Activated CD8-positive, alpha-beta memory T cell treated with anti-CD3 and anti-CD28 coated beads, Interleukin-2, amount 50 U/mL, for 1 hour (primary cell): ENCODE results near the gene DDX54.

Experiments
- DNase-seq: peaks from one replicate; pipeline ENCODE4 v3.0.0-alpha.2; 2020; ENCODE audit errors: extremely low read depth

DDX54 gene, protein sequence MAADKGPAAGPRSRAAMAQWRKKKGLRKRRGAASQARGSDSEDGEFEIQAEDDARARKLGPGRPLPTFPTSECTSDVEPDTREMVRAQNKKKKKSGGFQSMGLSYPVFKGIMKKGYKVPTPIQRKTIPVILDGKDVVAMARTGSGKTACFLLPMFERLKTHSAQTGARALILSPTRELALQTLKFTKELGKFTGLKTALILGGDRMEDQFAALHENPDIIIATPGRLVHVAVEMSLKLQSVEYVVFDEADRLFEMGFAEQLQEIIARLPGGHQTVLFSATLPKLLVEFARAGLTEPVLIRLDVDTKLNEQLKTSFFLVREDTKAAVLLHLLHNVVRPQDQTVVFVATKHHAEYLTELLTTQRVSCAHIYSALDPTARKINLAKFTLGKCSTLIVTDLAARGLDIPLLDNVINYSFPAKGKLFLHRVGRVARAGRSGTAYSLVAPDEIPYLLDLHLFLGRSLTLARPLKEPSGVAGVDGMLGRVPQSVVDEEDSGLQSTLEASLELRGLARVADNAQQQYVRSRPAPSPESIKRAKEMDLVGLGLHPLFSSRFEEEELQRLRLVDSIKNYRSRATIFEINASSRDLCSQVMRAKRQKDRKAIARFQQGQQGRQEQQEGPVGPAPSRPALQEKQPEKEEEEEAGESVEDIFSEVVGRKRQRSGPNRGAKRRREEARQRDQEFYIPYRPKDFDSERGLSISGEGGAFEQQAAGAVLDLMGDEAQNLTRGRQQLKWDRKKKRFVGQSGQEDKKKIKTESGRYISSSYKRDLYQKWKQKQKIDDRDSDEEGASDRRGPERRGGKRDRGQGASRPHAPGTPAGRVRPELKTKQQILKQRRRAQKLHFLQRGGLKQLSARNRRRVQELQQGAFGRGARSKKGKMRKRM

DNA sequence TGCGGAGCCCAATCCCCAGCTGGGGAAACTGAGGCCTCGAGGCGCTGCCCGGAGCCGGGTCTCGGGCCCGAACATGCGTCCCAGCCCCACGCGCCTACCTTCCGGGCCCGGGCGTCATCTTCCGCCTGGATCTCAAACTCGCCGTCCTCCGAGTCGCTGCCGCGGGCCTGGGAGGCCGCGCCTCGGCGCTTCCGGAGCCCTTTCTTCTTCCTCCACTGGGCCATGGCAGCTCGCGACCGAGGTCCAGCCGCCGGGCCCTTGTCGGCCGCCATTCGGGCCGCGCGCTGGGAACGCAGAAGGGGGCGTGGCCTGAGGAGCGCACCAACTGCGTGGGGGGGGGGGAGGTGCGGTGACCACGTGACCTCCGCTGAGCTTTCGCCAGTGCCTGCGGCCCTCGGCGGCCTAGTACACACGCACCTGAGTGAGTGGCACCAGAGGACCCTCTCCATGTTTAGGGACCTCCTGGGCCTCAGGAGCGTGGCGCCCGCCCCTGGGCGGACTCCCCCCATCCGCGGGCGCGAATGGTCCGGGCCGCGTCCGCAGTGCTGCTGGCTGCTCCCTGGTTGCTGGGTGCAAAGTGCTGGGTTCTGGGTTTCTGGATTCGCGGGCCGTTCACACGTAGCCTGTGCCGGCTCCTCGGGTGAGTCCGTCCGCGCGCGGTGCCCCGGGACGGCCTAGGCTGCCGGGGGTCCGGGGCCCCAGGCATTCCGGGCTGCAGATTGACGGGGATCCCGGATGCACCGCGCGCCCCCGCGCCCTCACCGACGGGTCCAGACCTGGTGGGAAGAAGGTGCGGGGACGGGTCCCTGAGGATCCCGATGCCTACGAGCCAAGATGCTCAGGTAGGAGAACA is at the start of gene DDX54, which contains the start of gene RITA1:
DDX54 (minus strand) TSS at position 299 of the 853 bp plus-strand sequence; CDS start at position 272, 27 bp downstream.
RITA1 (plus strand) TSS at position 542 of the 853 bp plus-strand sequence. CDS start 1,026 bp downstream, outside the sequence.
- peak; percentile 36 for DNase-seq

DNA sequence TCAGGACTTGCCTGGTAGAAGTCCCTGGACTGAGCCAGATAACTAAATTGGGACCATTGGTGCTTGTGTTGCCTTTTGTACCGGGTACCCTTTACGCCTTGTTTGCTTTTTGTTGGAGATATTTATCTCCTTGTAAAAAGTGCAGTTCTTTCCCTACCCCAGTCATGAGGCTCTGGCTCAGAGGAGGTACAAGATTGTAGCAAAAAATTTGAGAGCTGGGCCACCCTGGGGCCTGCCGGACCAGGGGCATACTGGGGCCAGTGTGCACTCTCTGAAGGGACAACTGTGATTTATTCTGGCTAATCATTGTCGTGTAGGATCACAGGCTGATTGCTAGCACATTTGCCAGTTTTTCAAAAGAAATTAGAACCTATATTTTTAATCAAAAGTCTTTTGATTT is 49.2 kb upstream of the DDX54 start:
- no peak for DNase-seq

DNA sequence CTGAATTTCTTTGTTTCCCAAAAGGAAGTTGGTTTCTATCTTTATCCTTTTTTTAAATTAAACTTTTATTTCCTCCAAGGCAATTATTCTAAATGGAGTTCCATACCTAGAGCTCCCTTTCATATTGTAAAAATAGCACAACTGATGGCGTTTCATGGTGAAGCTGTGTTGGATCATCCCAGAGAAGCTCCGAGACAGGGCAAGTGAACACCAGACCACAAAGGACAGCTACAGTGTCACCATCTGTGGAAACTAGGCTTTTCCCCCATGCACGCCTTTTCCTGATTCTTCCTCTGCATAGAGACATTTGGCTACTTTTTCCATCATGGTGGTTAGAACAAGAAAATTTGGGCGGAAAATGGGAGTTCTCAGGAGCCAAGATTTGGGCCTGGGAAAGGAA is 48.7 kb upstream of the DDX54 start:
- no peak for DNase-seq

DNA sequence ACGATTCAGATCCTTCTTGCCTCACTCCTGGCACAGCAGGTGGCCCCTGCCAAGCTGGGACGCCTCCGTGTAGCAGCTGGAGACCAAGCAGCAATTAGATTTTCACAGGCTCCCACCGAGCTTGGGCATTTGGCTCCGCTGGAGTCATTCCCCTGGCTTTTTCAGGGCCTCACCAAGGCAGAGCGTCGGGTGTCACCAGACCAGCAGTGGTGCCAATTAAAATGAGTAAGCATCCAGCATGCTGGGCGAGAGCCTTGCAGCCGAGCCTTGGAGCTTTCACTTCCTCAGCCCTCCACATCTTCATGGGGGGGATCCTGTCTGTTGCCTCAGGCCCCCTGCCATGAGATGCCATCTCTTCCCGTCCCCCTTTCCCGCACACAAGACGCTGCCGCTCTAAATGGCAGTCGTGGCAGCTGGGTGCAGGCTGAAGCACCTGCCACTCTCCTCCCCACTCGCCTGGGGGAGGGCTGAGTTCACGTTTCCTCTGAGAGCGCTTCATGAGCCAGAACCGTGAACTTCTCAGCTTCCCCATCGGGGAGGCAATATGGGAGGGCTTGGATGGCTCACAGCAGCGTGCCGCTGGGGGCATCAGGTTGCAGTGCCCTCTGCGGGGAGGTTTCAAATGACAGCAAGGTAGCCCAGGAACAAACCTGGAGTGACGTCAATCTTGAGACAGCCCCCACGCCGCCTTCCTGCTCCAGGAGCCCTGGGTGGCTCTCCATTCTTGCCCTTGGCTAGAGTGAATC is 47.7 kb upstream of the DDX54 start:
- DNase-seq: peak; percentile 59

DNA sequence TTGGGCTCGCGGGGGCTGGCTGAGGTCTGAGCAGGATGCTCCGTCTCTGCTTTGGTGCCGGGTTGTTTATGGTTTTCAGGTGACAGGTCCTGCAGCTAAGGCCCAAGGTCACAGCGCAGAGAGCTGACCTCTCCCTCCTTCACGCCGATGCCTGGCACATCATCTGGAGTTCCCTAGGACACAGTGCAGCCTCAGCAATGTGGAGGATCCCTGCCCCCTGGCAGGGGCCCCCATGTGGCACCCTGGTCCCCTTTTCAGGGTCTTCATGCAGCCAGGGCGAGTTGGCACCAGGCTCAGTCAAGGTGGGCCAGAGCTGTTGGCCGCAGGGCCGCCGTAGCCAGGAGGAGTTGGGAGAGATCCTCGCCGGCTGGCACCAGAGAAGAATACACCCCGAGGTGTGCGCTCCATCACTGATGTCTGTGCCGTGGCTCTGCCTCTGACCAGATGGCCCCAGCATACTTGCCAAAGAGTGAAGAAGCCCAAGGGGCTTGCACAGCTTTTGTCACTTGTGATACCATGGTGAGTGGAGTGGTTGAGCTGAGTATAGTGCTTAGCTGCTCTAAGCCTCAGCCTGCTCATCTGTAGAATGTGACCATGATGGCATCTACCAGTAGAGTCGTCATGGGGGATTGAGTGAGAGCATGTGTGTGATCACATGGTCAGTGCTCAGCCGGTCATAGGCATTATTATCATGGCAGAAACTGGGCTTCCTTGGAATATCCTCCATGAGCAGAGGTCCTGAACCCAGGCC is 47.0 kb upstream of the DDX54 start:
- no peak for DNase-seq

DNA sequence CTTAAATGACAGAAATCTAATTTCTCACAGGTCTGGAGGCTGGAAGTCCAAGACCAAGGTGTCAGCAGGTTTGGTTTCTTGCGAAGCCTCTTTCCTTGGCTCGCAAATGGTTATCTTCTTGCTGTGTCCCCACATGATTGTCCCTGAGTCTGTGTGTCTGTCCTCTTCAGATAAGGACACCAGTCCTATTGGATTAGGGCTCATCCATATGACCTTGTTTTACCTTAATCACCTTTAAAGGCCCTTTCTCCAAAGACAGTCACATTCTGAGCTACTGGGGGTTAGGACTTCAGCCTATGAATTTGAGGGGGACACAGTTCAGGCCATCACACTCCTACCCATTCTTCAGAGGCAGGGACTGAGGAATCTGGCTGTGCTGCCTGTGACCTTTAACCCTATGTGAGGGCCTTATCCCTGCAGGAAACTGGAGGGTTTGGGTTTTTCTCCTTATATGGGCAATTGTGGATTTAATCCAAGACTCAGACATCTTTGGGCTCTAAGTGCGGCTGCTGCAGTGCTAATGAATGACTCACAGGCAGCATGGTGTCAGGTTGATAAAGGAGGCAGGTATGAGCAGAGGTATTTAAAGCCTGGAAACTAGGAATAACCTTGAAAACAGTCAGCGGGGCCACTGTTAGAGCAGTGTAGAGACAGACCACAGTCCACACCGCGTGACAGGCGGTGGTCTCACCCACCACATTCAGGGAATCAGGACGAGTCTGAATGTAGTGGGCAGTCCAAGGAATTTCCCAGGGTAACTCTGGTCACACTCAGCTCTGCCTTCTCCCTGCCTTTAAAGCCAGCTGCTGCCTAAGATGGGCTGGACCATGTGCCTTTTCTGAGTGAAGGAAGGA is 46.2 kb upstream of the DDX54 start:
- no peak for DNase-seq

DNA sequence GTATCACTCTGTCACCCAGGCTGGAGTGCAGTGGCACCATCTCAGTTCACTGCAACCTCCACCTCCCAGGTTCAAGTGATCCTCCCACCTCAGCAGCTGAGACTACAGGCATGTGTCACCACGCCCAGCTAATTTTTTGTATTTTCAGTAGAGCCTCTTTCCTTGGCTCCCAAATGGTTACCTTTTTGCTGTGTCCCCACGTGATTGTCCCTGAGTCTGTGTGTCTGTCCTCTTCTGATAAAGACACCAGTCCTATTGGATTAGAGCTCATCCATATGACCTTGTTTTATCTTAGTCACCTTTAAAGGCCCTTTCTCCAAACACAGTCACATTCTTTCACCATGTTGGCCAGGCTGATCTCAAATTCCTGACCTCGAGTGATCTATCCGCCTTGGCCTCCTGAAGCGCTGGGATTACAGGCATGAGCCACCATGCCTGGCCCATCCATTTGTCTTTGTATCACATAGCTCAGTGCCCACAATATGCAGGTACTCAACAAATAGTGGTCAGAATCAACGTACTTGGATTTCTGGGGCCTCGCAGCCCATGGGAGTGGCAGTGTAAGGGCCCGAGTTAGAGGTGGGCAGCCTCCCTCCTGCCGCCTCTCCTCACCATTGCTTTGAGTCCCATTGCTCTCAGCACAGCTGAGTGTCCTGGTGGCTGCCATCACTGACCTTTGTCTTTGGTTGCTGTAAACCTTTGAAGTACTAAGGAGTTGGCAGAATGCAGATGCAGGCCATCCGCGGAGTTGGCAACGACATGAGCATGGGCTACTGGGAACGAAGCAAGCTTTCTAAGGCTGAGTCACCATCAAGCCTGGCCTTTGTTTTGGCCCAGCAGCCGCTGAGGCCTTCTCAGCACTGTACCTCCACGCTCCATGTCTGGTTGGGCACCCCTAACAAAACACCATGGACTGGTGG is 45.3 kb upstream of the DDX54 start:
- no peak for DNase-seq

DNA sequence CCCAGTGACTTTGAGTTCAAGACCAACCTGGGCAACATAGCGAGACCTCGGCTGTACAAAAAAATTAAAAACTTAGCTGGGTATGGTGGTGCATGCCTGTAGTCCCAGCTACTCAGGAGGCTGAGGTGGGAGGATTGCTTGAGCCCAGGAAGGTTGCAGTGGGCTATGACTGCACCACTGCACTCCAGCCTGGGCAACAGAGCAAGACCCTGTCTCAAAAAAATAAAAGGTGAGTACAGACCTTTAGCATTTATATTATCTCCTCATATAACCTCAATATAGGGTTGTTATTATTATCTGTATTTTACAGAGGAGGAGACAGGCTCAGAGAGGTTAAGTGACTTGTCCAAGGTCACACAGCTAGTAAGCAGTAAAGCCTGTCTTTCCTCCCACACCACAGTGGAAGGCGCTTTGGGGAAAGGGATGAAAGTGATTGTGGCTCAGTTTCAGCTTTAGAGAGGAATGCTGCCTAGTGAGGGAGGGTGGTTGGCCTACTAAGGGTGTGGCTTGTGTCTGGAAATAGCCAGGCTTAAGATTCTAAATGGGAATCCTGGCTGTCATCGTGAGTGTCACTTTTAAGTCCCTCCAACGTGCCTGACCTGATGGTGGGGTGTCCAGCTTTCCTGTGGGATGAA is 43.2 kb upstream of the DDX54 start:
- DNase-seq: no peak

DNA sequence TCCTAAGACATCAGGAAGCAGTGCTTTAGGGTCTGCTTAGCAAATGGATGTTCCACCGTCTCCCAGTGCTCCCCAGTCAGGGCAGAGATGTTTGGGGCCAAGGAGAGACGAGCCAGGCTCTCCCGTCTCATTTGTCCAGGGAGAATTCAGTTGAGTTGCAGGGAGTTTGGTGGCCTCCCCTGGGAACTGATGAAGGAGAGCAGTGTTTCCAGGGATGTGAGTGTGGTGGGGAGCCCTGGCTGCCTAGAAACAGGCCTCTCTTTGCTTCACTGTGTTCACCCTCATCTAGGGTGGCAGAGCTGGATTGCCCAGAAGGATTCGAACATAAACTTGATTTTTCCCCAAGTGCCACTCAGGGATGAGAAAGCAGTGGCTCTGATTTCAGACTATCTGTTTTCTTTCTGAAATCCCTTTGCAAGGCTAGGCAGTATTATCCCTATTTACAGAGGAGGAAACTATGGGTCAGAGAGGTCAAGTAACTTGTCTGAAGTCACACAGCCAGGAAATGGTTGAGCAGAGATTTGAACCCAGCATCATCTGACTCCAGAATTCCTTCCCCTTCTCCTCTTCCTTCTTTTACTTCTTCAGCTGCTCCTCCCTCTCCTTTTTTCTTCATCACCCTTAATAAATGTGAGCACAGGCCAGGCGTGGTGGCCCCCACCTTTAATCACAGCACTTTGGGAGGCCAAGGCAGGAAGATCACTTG is 42.6 kb upstream of the DDX54 start:
- no peak for DNase-seq

DNA sequence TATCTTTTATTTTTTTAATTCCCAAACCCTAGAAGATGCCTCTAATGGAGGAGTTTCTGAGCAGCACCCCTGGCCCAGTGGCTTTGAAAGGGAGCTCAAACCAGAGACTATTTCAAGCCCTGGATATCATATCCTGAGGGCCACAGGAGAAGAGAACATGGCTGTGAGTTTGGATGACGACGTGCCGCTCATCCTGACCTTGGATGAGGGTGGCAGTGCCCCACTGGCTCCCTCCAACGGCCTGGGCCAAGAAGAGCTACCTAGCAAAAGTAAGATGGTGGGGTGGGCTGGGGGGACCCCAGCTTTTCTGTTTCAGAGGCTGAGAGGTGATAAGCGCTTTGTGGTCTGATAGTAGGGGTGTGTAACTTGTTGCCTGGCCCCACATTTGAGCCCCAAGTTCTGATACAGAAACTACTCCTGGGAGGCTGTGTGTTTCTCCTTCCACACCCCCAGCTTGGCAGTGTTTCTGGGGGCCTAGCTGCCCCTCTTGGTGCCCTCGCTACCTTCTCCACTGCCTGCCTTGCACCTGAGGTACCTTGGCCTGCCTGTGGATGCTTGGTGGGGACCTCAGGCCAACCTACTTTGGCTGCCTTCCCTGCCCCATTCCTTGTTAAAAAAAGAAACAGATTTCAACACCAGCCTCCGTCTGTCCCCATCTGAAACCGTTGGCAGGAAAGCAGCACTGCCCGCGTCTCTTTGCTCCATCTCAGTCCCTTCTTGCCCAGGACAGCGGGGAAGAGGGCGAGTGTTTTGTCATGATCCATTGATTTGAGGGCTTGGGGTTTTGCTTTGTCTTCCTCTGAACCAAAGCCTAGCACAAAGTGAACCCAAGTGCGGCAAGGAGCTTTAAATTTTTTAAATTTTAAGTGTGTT is 41.7 kb upstream of the DDX54 start:
- no peak for DNase-seq

DNA sequence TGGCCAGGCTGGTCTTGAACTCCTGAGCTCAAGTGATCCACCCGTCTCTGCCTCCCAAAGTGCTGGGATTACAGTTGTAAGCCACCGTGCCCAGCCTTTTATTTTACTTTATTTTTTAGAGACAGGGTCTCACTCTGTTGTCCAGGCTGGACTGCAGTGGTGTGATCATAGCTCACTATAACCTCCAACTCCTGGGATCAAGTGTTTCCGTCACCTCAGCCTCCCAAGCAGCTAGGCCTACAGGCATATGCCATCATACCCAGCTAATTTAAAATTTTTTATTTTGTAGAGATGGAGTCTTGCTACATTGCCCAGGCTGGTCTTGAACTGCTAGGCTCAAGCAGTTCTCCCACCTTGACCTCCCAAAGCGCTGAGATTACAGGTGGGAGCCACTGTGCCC is 39.7 kb upstream of the DDX54 start:
- no peak for DNase-seq

DNA sequence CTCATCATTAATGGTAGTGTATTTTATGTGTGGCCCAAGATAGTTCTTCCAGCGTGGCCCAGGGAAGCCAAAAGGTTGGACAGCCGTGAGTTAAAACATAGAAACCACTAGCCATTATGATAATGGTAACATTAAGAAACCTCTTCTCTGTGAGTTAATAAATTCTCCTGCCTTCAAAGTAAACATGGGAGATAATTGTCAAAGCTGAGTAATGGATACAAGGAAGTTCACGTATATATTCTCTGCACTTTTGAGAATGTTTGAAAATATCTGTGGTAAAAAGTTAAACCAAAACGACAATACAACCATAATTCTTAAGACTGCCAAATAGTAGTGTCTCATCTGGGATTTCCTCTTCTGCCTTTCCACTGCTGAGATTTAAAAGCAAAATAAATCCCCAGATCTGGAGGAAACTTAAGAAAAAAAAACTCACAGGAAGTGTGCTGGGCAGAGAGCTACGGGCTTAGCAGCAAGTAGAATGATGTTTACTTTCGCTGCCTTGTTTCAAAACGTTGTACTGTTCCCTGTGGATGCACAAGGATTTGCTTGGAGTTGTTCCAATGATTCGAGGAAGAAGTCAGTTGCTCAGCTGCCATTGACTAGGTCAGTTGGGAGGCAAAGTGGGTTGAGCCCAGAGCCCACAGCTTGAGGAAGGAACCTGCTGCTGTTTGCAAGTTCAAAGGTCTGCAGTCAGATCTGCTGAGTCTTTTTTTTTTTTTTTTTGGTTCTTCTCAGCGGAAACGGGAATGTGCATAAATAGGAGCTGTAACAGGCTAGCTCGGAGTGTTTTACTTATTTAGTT is 37.7 kb upstream of the DDX54 start:
- DNase-seq: no peak

DNA sequence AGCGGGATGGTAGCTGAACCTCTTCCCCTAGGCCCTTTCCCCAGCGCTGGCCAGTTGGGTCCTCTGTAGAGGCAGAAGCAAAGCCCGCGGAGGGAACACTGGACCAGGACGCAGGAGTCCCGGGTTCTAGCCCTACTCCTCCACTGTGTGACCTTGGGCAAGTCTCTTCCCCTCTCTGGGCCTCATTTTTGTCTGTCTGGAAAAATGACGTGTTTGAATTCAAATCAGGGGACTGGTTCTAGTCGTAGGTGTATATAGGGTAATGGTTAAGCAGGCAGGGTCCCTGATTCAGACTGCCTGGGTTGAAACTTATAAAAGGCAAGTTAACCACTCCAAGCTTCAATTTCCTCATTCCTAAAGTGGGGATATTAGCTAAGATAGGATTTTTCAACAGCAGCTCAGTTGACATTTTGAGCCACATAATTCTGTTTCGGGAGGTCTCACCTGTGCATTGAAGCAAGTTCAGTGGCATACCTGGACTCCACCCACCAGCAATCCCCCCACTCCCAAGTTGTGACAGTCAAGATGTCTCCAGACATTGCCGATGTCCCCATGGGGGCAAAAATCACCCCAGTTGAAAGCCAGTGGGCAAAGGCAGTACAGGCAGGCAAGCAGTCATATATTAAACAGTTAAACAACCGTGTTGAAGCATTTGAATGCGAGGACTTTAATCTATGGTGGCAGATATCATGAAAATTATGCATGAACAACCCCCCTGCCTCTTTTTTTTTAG is 36.9 kb upstream of the DDX54 start:
- no peak for DNase-seq

DNA sequence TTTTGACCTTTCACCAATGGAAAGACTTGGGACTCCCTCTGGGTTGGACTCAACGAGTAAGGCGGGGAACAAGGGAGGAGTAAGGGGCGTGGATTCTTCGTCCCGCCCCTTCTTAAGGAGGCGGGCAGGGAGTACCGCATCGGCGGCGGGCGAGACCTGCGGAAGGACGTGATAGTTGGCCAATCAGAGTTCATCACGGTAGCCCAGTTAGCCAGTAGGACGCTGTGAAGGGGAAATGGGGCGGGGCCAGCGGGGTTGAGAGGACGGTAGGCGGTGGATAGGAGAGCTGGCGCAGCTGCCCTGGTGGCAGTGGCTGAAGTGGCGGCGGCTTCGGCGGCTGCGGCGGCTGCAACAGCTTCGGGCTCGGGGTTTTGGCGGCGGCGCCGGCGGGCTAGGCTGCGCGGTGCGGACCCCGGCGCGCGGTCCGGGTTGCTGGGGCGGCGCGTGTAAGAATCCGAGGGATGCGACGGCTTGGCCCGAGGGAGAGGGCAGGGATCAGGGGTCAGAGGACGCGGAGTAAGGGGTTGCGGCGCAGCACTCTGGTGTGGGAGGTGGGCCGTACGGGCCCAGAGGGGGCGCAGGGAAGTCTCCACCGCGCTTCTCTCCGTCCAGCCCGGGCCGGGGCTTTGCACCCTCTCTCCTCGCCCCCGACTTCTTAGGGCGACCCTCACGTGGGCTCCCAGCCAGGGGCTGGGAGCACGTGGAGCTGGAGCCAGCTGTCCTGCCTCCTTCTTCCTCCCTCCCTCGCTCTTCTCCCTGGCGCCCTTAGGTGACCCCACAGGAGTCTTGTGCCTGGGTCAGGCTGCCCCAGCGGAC is 36.1 kb upstream of the DDX54 start, which contains the start of gene TPCN1:
TPCN1 (plus strand) TSS at position 284 of the 816 bp plus-strand sequence. CDS start 5,389 bp downstream, outside the sequence.
- DNase-seq: peak; percentile 99
